Measurements from ENCODE around the gene CIROP.

CIROP gene

GRCh38 chr14:23051141-23052057 is 53.4 kb downstream of the CIROP start:
- no peak overlapping the region for H3K27ac ChIP-seq (ENCODE audit: low read length)
- H3K27me3 ChIP-seq (ENCODE audit: control insufficient read depth, insufficient read depth, low read length) = no peaks in the 10 kb centered on the region
- peaks cover 8% of the 10 kb centered on the region for H3K36me3 ChIP-seq (ENCODE audit: control insufficient read depth, low read depth, low read length)
- H3K4me1 ChIP-seq (ENCODE audit: control insufficient read depth, low read depth, low read length) = peaks cover 6% of the 10 kb centered on the region
- no peaks in the 10 kb centered on the region for H3K9me3 ChIP-seq (ENCODE audit: control insufficient read depth, low read depth, low read length)
- H3K4me3 ChIP-seq (ENCODE audit: low read length) = no peak overlapping the region
- H3K9ac ChIP-seq (ENCODE audit: low read length) = no peak overlapping the region
